ENCODE data around the gene CAPZB. TPM values are rescaled to one million over a fixed set of nuclear protein-coding genes. Genes with fewer than 3 reads are reported as not detected.

The CAPZB gene
- total and polyA plus RNA-seq, 2 of the 4 experiments (the other 2 are of a cell fraction) = 216 to 304 TPM

Small RNA genes lying within 50 kb of the gene (microRNA-seq; reads per million reads assigned to microRNA genes)
- gene RN7SL277P (ENCODE audit: insufficient read depth, insufficient read length) (not detected), gene RNU4-28P (ENCODE audit: insufficient read depth, insufficient read length) (not detected), gene RNU6-1099P (ENCODE audit: insufficient read depth, insufficient read length) (not detected)

Small RNA genes lying within 50 kb of the gene (small RNA-seq; reads per million reads assigned to genes)
- gene RN7SL277P (0 to 1.7 (median 1.1) reads per million in 5 experiments), gene RNU4-28P (0 to 1.8 (median 0) reads per million in 5 experiments), gene RNU6-1099P (0 to 6.6 (median 0) reads per million in 5 experiments)

Other genes starting within 250 kb of the CAPZB start
- gene EMC1, start 234.0 kb downstream of the CAPZB start, total RNA-seq (2012; rRNA removed) = 55.3 and 65.4 TPM in 2 replicates
- gene EMC1, start 234.0 kb downstream of the CAPZB start, polyA plus RNA-seq (2012; rRNA removed) = 114 and 128 TPM in 2 replicates
- 58.0 and 58.1 TPM in 2 replicates for gene MRTO4, start 233.7 kb downstream of the CAPZB start, total RNA-seq (2012; rRNA removed)
- 48.0 and 48.7 TPM in 2 replicates for gene MRTO4, start 233.7 kb downstream of the CAPZB start, polyA plus RNA-seq (2012; rRNA removed)
- gene AKR7A3, start 196.8 kb downstream of the CAPZB start, total RNA-seq (2012; rRNA removed) = under 0.01 and 0.18 TPM in 2 replicates
- gene AKR7A3, start 196.8 kb downstream of the CAPZB start, polyA plus RNA-seq (2012; rRNA removed) = 0.62 and 0.66 TPM in 2 replicates
- gene AKR7A2, start 173.4 kb downstream of the CAPZB start, total RNA-seq (2012; rRNA removed) = 50.5 and 60.2 TPM in 2 replicates
- 55.8 and 70.8 TPM in 2 replicates for gene AKR7A2, start 173.4 kb downstream of the CAPZB start, polyA plus RNA-seq (2012; rRNA removed)
- gene SLC66A1, start 173.2 kb downstream of the CAPZB start, total RNA-seq (2012; rRNA removed) = 6.8 and 7.5 TPM in 2 replicates
- gene SLC66A1, start 173.2 kb downstream of the CAPZB start, polyA plus RNA-seq (2012; rRNA removed) = 18.9 and 22.3 TPM in 2 replicates
- 12.5 and 14.0 TPM in 2 replicates for gene NBL1, start 158.8 kb upstream of the CAPZB start, total RNA-seq (2012; rRNA removed)
- 54.2 and 62.7 TPM in 2 replicates for gene NBL1, start 158.8 kb upstream of the CAPZB start, polyA plus RNA-seq (2012; rRNA removed)
- gene HTR6, start 179.3 kb upstream of the CAPZB start, total RNA-seq (2012; rRNA removed) = not detected in 2 replicates
- gene HTR6, start 179.3 kb upstream of the CAPZB start, polyA plus RNA-seq (2012; rRNA removed) = not detected in 2 replicates